ENCODE data around the gene OAS2.

Gene OAS2

GRCh38 chr12:112936264-112936663 lies 42.1 kb upstream of the OAS2 start:
- no peak for TF ChIP-seq CTCF (conservative IDR thresholded peaks at IDR 0.05; ENCODE audit: low read depth, low read length)
- no peak for DNase-seq (ENCODE audit: low read depth)
- H3K4me3 ChIP-seq (ENCODE audit: low read length), result no peak overlapping the region

GRCh38 chr12:112936927-112937326 lies 41.4 kb upstream of the OAS2 start:
- no peak overlapping the region for H3K4me3 ChIP-seq (ENCODE audit: low read length)
- TF ChIP-seq CTCF (conservative IDR thresholded peaks at IDR 0.05; ENCODE audit: low read depth, low read length), result no peak
- no peak for DNase-seq (ENCODE audit: low read depth)

- H3K4me3 ChIP-seq (ENCODE audit: low read length), result peak within 1 kb of the TSS; percentile 69
- TF ChIP-seq CTCF (conservative IDR thresholded peaks at IDR 0.05; ENCODE audit: low read depth, low read length), result no peak
- peak; percentile 8 for DNase-seq (ENCODE audit: low read depth)
Observed at GRCh38 chr12:112937741-112938719, 40.3 kb upstream of the OAS2 start, which contains the start of gene OAS3. TSS of gene OAS3 (plus strand) at chr12:112938474. CDS start at chr12:112938531, 57 bp downstream.

GRCh38 chr12:112938751-112939150 lies 39.6 kb upstream of the OAS2 start:
- TF ChIP-seq CTCF (conservative IDR thresholded peaks at IDR 0.05; ENCODE audit: low read depth, low read length), result no peak
- no peak for DNase-seq (ENCODE audit: low read depth)
- peak overlapping the region; percentile 69 for H3K4me3 ChIP-seq (ENCODE audit: low read length)

- H3K4me3 ChIP-seq (ENCODE audit: low read length), result no peak overlapping the region
- TF ChIP-seq CTCF (conservative IDR thresholded peaks at IDR 0.05; ENCODE audit: low read depth, low read length), result no peak
- no peak for DNase-seq (ENCODE audit: low read depth)
Observed at GRCh38 chr12:112939761-112940381, 38.4 kb upstream of the OAS2 start.

- no peak overlapping the region for H3K4me3 ChIP-seq (ENCODE audit: low read length)
- TF ChIP-seq CTCF (conservative IDR thresholded peaks at IDR 0.05; ENCODE audit: low read depth, low read length), result no peak
- DNase-seq (ENCODE audit: low read depth), result no peak
Observed at GRCh38 chr12:112941528-112942335, 36.6 kb upstream of the OAS2 start.
